GM18951 (cell line): ENCODE measurements around the gene P2RX6.

Experiments
- POLR2A ChIP-seq: IDR thresholded peaks from 4 replicates; pipeline ENCODE4 v1.6.1; 2011; ENCODE audit warnings: mild to moderate bottlenecking; ENCODE audit not compliant: insufficient read length, insufficient read depth; ENCODE audit errors: extremely low read depth
- in situ Hi-C: fragments of 300-500 bp; cut with MboI; formaldehyde crosslinking; loops from one replicate; pipeline ENCODE4 v1.12.0; 2022; ENCODE audit warnings: low sequenced_read_pairs, mixed read lengths, inconsistent platforms; ENCODE audit not compliant: unreplicated experiment

The P2RX6 gene

DNA sequence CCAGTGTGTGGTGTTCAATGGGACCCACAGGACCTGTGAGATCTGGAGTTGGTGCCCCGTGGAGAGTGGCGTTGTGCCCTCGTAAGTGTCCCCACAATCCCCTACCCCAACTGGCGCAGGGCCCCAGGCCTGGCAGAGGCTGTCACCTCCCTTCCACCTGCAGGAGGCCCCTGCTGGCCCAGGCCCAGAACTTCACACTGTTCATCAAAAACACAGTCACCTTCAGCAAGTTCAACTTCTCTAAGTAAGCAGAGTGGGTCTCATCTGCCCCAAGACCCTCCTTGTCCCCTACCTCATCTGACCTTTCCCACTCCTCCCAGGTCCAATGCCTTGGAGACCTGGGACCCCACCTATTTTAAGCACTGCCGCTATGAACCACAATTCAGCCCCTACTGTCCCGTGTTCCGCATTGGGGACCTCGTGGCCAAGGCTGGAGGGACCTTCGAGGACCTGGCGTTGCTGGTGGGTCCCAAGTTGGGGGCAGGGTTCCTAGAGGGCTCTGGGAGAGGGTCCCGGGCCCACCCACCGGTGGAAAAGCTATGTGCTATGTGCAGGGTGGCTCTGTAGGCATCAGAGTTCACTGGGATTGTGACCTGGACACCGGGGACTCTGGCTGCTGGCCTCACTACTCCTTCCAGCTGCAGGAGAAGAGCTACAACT is 8.1 kb downstream of the P2RX6 start:
- no peak for TF ChIP-seq POLR2A
- in situ Hi-C loops, result no loop called here

DNA sequence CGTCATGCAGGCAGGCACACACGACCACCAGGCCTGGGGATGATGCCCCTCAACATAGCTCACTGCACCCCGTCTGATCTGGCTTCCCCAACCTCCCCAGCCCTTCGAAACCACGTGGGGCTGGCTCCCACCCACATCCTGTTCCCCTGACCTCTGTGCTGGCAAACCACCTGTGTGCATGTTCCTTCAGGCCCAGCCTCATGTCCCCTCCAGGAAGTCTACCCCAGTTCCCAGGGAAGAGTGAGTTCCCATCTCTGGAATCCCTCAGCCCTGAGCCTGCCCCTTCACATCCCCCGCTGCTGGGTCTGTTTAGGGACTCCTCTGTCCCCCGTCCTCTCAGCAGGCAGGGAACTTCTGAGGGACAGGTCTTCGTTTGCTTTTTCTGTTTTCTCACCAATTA is 10.3 kb downstream of the P2RX6 start:
- no peak for TF ChIP-seq POLR2A
- in situ Hi-C loops, result no loop called here

- no peak for TF ChIP-seq POLR2A
- in situ Hi-C loops, result no loop called here
Observed at GRCh38 chr22:21025763-21026755, 11.1 kb downstream of the P2RX6 start.

DNA sequence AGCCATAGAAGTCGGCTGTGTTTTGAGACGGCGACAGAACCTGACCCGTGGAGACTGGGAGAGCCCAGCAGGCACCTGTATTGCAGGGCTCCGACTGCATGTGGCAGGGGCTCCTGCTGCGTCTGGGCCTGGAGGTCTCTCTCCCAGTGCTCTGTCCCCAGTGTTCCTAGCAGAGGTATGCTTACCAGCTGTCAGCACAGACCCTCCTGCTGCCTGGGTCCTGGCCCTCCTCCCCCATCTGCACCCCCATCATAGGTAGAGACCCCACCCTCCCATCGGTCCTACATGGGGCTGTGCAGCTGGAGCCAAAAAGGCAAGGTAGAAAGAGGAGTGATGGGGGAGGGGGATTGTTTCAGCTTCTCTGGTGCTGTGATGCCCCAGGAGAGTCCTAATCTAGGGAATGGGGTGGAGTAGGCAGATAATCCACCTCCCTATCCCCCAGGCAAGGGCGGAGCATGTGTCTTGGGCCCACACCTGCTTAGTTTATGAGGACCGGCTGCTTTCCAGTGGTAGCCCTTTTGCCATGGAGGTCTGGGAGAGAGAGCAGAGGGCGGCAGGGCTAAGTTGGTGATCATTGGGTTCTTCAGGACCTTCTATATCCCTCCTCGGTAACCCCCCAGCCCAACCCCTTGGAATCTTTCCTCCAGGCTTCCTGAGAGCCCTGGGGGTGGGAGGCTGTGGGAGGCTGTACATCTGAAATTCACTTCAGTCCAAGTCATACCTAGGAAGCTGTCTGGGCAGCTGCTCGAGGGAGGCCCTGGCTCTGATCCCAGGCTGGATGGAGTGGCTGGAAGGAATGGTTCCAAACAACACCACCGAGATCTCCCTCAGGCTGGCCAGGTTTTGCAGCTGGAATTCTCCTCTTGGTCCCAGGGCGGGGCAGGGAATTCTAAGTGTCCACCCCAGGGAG is 12.1 kb downstream of the P2RX6 start:
- in situ Hi-C loops, result no loop called here
- no peak for TF ChIP-seq POLR2A

GRCh38 chr22:21028277-21029251 is 13.6 kb downstream of the P2RX6 start:
- TF ChIP-seq POLR2A, result no peak
- in situ Hi-C loops, result no loop called here

- in situ Hi-C loops, result no loop called here
- no peak for TF ChIP-seq POLR2A
Observed at GRCh38 chr22:21029486-21030025, 14.6 kb downstream of the P2RX6 start.

GRCh38 chr22:21030032-21030431 is 15.1 kb downstream of the P2RX6 start:
- in situ Hi-C loops, result no loop called here
- no peak for TF ChIP-seq POLR2A

GRCh38 chr22:21030621-21031544 is 15.9 kb downstream of the P2RX6 start:
- TF ChIP-seq POLR2A, result no peak
- in situ Hi-C loops, result no loop called here

DNA sequence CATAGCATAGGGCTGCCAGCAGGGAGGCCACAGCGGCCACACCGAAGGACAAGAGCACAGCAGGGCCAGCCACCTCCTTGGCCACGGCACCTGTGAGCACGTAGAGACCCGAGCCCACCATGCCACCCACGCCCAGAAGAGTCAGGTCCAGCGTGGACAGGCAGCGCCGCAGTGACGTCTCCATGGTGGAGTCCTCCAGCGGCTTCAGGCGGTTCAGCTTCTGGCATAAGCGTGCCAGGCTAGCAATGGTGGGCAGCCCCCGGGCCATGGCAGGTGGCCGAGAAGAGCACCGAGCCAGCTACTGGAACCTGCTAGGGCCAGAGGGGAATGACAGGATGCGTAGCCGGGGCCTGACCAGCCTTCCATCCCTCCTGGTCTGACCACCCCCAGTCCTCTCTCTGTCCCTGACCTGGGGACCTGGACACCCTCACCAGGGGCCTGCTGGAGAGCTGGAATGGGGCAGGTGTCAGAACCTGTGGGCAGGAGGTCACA is 16.6 kb downstream of the P2RX6 start:
- in situ Hi-C loops, result no loop called here
- TF ChIP-seq POLR2A, result no peak

- in situ Hi-C loops, result no loop called here
- no peak for TF ChIP-seq POLR2A
Observed at GRCh38 chr22:21032037-21032867, 17.3 kb downstream of the P2RX6 start, which contains the start of gene SLC7A4. Gene SLC7A4, minus strand, starts transcription at chr22:21032561. Its CDS starts 749 bp downstream, at chr22:21031812.
